GM19099 (cell line): Measurements from ENCODE around the gene HOXD9.

Source experiments
- POLR2A ChIP-seq: IDR thresholded peaks from 3 replicates; pipeline ENCODE4 v1.6.1; 2011; ENCODE audit warnings: low read depth; ENCODE audit not compliant: insufficient read length; ENCODE audit errors: extremely low read depth

HOXD9 gene

GRCh38 chr2:176122683-176123410, at the start of gene HOXD9:
Gene HOXD9 (plus strand): TSS chr2:176122719. CDS start chr2:176122769, 50 bp downstream.
- TF ChIP-seq POLR2A, result no peak

DNA sequence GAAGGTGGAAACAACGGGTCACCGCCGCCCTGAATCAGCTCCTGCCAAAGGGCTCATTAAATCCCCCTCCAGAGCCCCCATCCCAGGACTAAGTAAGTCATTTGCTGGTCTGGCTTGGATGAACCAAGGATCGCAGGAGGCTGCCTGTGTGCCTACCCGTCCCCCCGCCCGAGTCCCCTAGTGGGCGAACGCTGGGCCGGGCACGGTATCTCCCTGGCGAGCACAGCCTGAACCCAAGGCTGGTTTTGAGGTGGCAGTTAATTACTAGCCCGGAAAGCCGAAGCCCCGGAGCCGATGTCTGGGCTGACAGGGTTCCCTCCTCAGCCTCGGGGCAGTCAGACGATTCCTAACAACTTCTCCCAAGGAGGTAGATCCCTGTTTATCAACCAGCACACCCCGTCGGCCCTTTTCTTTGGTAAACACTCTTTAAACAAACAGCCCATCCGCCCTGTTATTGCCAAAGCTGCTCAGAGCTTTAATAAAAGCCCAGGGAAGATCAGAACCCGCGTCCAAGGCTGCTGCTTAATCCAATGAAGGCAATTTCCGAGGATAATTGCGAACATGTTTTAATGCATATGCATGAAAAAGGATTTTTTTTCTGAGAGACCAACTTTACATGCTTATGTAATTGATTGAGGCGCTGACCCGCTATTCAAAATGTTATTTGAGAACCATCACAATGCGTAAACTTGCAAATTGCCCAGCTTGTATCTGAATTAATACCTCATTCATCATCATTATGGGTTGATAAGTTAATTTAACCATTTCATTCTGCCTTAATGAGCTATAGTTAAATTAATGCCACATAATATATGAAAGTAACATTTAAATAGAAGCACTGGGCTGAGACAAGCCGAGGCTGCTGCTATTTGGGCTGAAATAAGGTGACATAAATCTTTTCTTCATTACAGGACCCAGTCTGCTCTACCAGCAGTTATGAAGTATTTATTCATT, 49.3 kb upstream of the HOXD9 start:
- TF ChIP-seq POLR2A, result no peak

- TF ChIP-seq POLR2A, result no peak
Observed at GRCh38 chr2:176074919-176075425, 47.5 kb upstream of the HOXD9 start.

DNA sequence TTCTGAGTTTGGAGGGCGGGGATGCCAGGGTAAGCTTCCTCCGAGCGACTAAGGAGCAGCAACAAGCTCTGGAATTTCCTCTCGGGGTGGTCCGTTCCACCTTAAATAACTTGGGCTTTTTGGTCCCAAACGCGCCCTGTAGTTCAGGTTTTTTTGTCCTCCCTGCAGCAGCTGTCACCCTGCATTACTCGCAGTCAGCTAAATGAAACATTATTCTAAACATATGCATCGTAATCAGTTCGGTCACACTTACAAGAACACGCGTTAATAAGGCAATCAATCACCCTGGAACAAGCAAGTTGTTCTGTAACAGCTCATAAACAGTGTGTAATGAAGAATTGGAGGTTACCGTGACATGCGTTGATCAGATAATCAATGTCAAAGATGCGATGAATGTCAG, 47.0 kb upstream of the HOXD9 start:
- no peak for TF ChIP-seq POLR2A

- no peak for TF ChIP-seq POLR2A
Observed at GRCh38 chr2:176076063-176076462, 46.5 kb upstream of the HOXD9 start.

DNA sequence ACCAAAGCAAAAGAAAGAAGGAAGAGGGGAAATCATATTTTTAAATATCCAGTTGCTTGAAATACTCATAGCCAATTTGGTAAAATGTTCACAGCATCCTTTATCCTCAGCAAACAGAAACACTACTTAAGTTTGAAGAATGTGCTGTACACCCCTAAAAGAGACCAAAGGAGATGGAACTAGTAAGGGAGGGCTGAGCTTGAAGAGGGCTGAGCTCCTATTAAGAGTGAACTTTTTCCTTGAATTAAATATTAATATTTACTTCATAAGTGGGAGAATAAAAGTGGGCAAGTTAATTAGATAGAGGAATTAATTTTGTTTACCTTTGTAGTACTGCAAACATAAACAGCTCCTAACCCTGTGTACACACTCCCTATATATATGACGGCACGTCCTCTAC, 45.7 kb upstream of the HOXD9 start:
- no peak for TF ChIP-seq POLR2A

DNA sequence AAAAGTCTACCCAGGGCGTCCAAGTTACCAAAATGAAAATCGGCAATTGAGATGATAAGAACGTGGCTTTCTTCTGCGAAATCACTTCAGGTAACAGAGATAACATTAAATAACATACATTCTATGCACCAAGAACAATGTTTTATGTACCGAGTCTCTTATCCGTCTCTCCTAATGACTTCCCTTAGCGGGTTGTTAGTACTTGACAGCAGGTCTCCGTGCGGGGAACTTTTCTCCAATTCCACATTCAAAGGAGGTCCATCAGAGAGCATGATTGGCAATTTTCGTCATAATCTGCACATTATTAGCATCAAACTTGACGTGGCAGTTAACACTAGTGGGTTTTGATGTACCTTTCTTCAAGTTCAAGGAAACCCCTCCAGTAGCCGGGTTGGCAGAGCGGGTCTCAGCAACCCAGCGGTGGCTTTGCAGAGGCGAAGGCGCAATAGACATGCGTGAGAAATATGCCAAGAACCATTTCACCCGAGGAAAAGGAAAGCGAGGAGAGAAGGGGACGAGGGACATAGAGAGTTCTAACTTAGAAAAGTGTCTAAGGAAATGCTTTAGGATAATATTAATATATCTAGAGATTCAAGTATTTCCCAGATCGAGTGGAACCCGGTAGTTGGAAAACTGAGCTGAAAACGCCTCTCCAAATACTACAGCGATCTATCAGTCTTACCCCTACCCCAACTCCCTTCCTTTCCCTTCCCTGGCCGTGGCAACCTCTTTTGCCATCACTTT, 43.8 kb upstream of the HOXD9 start:
- no peak for TF ChIP-seq POLR2A

DNA sequence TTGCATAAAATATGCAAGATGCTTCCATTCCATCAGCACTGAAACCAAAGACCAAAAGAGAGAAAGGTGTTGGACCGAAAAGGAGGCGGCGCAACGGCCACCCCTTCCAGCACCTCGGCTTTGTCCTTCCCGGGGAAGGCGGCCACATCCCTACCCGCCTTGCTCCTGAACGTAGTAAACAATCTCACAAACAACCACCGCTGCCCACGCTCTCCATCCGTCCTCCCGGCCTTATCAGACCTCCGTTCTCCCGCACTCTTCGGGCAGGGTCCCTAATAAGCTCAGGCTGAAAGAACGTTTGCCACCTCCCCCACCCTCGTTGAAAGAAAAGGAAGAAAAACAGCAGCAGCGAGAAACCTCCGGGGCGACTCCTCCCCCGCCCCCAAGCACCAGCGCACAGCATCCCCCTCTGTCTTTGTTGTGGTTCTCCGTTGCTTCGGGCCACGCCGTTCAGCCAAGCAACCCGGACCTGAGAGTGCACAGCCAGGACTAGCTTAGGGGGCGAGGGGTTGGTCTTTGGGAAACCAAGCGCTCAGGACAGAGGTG, 43.2 kb upstream of the HOXD9 start:
- TF ChIP-seq POLR2A, result no peak

DNA sequence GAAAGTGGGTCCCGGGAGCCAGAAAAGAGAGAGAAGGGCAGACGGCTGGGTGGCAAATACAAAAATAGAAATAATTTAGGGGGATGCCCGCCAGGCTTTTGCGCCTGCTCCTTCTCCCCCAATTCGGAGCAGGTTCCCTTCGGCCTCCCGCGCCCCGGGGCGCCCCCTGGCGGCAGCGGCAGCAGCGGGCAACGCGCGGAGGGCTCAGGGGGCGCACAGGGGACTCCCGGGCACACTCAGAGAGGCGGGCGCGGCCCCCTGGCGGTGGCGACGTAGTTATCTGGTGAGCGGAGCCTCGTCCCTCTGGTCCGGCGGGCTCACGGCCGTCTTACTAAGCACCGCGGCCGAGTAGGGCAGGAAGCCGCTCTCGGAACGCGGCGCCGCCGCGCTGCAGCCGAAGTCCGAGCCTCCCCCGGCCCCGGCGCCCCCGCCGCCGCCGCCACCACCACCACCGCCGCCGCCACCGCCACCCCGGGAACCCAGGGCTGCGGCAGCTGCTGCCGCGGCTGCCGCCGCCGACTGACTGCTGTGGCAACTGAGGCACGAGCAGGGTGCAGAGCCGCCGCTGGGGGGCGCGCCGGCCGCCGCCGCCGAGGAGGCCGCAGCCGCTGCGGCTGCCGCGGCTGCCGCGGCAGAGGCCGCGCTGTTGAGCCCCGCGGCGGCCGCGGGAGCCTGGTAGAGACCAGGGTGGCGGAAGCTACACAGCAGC, 42.5 kb upstream of the HOXD9 start:
- TF ChIP-seq POLR2A, result no peak

GRCh38 chr2:176080540-176081375, 41.8 kb upstream of the HOXD9 start:
- no peak for TF ChIP-seq POLR2A

DNA sequence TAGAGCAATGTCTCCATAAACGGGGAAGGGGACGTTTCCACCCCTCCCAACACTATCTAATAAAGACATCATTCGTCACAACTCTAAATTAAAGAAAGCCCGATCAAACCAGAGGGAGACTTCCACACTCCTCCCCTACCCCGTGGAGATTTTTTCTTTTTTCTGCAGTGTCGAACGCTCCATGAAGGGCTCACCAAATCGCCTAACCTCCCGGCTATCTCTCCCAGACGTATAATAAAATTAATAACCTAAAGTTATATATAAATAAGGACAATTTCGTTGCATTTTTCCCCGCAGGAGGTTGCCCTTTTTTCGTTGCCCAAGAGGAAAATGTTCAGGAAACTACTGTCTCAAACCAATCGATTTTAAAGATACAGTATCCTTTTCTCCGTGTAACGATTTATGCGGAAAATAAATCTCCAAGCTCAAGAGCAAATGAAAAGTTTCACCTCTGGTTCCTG, 41.1 kb upstream of the HOXD9 start:
- TF ChIP-seq POLR2A, result no peak

GRCh38 chr2:176081837-176082524, 40.5 kb upstream of the HOXD9 start:
- TF ChIP-seq POLR2A, result no peak

DNA sequence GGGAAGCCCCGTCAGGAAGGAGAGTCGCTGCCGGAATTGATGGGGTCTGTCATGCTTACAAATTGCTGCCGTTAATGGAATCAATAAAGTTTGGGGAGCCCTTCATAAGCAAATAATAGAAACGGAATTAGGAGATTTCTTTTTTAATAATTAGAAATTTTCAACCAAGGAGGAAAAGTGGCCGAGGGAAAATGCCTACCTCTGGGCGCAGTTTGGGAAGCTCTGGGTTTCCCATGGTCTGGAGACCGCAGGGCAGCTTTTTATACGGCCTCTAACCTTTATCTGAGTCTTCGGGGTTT, 40.0 kb upstream of the HOXD9 start:
- TF ChIP-seq POLR2A, result no peak
